NCI-H82 treated with DMSO at 0.1 percent for 48 hours (cell line): ENCODE results near the gene ZFYVE26.
A peak's percentile ranks its signal among the peaks of the same experiment; 100 is the strongest.
"Not testable (repeated sequence)": the region's sequence is repeated elsewhere in the genome, so short reads cannot be mapped to it uniquely, and the experiment has no call there.

Experiments
- DNase-seq: peaks from one replicate; lab custom pipeline; 2025; ENCODE audit not compliant: unreplicated experiment; lab: John Stamatoyannopoulos, UW

Gene ZFYVE26

GRCh38 chr14:67759916-67760315, 56.5 kb downstream of the ZFYVE26 start:
- DNase-seq: peak; percentile 17

DNA sequence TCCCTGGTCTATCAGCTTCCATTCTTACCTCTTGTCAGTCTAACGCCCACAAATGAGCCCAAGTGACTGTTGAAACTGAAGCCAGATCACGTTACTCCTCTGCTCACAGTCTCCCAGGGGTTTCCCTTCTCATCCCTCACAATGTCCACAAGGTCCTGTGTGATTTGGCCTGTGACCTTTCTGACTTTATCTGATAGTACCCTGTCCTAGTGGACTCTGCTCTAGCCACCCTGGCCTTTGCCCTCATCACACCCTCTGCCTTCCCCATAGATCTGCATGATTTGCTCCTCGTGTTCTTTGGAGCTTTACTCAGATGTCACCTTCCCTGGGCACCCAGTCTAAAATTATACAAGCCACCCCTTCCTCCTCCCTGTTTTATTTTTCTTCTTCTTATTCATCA, 59.2 kb downstream of the ZFYVE26 start:
- no peak for DNase-seq

- DNase-seq: no peak
These were observed 59.9 kb downstream of the ZFYVE26 start for GRCh38 chr14:67756496-67756895.

GRCh38 chr14:67749341-67750084, 66.9 kb downstream of the ZFYVE26 start:
- DNase-seq: peak; percentile 29

DNA sequence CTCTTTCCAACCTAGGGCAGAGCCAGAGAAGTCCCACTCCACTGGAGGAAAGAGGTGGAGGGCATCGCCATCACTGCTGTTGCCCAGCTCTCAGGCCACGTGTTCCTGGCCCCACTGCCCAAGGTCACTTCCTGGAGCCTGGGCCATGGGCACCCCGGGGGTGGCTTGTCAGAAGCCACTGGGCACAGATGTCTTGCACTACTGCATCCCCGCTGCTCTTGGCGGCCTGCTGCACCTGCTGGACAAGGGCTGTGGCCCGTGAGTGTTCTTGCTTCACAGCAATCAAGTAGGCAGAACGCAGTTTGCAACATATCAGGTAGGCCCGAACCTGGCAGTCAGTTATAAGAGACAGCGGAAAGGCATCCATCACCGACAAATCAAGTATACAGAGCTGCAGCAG, 68.1 kb downstream of the ZFYVE26 start:
- no peak for DNase-seq

- no peak for DNase-seq
These were observed 69.5 kb downstream of the ZFYVE26 start for GRCh38 chr14:67746927-67747326.

GRCh38 chr14:67744046-67744445, 72.3 kb downstream of the ZFYVE26 start:
- DNase-seq: no peak

DNA sequence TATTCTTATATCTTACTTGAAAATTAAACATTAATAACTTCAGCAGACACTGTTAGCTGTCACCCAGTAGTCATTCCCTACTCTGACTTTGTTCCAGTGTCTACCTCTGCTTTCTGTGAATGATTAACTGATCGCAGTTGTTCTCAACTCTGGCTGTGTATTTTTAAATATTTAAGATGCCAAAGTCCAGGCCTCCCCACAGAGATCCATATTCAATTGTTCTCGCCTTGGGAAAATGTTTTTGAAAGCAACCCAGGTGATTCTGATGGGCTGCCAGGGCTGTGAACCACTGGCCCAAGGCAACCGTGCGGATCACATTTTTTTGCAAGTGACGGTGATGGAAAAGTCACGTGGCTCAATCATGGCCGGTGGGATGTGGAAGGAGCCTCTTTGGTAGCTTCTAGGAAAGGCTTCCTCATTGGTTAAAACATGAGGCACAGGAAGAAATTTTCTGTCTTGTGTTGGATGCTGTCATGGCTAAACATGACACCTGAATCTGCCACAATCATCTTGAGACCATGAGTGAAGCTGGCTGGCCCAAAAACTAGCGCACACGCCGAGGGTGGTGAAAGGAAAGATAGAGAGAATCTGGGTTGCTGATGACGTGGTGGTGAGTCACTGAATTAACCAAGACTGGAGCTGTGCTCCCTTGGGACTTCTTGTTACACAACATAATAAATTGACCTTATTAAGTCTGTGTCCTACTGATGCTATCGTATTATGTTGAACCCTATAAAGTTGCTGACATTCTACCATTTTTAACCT, 77.5 kb downstream of the ZFYVE26 start:
- DNase-seq: no peak

- no peak for DNase-seq
These were observed 79.6 kb downstream of the ZFYVE26 start for GRCh38 chr14:67736771-67737170.

- DNase-seq: no peak
These were observed 80.8 kb downstream of the ZFYVE26 start for GRCh38 chr14:67735336-67736147.

DNA sequence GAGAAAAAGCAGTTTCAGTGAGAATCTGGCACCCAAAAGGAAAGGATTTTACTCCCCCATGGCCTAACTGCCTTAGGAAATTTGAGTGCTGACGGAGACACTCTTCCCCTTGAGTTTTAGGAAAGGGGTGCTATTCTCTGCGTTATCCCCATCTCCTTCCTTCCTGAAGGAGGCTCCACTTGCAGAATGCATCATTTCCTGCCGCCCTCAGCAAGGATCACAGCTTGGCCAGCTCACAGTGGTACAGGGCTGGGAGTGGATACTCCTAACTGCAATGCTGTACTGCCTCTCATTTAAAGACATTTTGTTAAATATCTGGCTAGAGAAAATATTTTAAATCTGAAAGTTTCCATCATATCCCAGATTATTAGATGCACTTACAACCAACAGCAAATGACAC, 81.7 kb downstream of the ZFYVE26 start:
- DNase-seq: no peak

- no peak for DNase-seq
These were observed 82.8 kb downstream of the ZFYVE26 start for GRCh38 chr14:67733616-67734015.

GRCh38 chr14:67729072-67729885, 87.1 kb downstream of the ZFYVE26 start:
- DNase-seq: no peak

GRCh38 chr14:67728258-67728657, 88.1 kb downstream of the ZFYVE26 start:
- DNase-seq: no peak

DNA sequence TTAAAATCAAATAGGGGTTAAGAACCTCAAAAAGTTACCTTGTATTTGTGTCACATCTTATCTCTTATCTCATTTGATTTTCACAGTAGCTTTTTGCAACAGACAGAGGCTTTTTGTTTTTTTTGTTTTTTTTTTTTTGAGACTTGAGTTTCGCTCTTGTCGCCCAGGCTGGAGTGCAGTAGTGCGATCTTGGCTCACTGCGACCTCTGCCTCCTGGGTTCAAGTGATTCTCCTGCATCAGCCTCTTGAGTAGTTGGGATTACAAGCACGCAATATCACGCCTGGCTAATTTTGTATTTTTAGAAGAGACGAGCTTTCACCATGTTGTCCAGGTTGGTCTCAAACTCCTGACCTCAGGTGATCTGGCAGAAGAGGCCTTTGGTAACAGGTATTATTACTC, 89.0 kb downstream of the ZFYVE26 start:
- DNase-seq: no peak

DNA sequence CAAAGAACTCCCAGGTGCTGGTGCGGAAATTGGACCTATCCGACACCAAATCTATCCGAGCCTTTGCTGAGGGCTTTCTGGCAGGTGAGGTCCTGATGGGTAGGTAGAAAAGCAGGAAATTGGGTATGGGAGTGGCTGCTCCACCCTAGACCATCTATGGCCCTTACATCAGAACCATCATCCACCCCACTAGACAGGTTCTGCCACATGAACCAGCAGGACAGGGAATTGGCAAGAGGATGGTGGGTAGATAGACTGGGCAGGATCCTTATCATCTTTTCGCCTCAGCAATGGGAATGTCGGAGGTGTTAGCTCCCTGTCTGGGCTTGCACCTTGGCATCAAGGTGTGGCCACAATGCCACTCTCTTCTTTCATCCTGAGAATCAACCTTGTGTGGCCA, 91.2 kb downstream of the ZFYVE26 start:
- no peak for DNase-seq

GRCh38 chr14:67722293-67722692, 94.1 kb downstream of the ZFYVE26 start:
- DNase-seq: no peak

DNA sequence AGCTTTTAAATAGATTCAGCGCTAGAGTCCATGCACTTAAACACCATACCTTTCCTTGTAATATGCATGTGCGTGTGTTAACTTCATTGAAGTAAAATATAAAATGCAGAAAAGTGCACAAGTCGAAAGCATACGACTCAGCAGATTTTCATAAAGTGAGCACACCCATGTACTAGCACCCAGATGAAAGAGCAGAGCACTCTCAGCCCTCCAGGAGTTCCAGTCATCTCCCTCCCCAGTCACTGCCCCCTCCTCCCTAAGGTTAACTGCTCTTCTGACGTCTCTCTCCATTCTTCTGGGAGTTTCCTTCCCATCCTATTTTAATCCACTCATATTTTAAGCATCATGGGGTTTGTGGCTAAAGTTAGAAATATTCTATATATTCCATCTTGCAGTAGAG, 94.5 kb downstream of the ZFYVE26 start:
- DNase-seq: no peak

DNA sequence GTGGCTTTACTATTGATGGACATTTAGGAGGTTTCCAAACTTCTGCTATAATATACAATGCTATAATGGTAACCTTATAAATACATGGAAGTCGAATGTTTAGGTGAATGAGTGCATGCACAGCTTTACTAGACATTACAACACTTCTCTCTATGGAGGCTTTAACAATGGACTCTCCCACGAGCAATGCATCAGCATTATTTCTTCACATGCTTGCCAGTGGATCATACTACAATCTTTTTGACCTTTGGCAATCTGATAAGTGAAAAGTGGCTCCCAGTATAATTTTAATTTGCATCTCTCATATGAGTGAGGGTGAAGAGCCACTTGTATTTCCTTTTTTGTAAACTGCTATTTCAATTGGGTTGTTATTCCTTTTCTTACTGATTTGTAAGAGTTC, 96.5 kb downstream of the ZFYVE26 start:
- no peak for DNase-seq

GRCh38 chr14:67719385-67719784, 97.0 kb downstream of the ZFYVE26 start:
- DNase-seq: not testable (repeated sequence)

- no peak for DNase-seq
These were observed 98.1 kb downstream of the ZFYVE26 start for GRCh38 chr14:67718265-67718664.
